HG03558 (cell line): Measurements from ENCODE around the gene RSPO3.
"Not testable (repeated sequence)": the region's sequence is repeated elsewhere in the genome, so short reads cannot be mapped to it uniquely, and the experiment has no call there.

Experiments
- ATAC-seq: cut with Tn5 transposase; IDR thresholded peaks from one replicate; pipeline ENCODE4 v1.9.1; 2021; ENCODE audit warnings: moderate number of reproducible peaks; ENCODE audit not compliant: unreplicated experiment; ENCODE audit errors: extremely low read depth

The RSPO3 gene

GRCh38 chr6:127199470-127199869, 81.0 kb downstream of the RSPO3 start:
- no peak for ATAC-seq

- no peak for ATAC-seq
These were observed 81.6 kb downstream of the RSPO3 start for GRCh38 chr6:127200114-127200513.

GRCh38 chr6:127201321-127201720, 82.8 kb downstream of the RSPO3 start:
- ATAC-seq = no peak

- no peak for ATAC-seq
These were observed 84.2 kb downstream of the RSPO3 start for GRCh38 chr6:127202676-127203075.

- ATAC-seq = no peak
These were observed 85.8 kb downstream of the RSPO3 start for GRCh38 chr6:127204281-127204680.

- ATAC-seq = no peak
These were observed 86.6 kb downstream of the RSPO3 start for GRCh38 chr6:127205036-127205435.

- ATAC-seq = no peak
These were observed 88.1 kb downstream of the RSPO3 start for GRCh38 chr6:127206531-127207095.

GRCh38 chr6:127207591-127208120, 89.2 kb downstream of the RSPO3 start:
- no peak for ATAC-seq

- ATAC-seq = no peak
These were observed 92.3 kb downstream of the RSPO3 start for GRCh38 chr6:127210725-127211124.

- ATAC-seq = no peak
These were observed 93.9 kb downstream of the RSPO3 start for GRCh38 chr6:127212376-127212775.

GRCh38 chr6:127214032-127214431, 95.6 kb downstream of the RSPO3 start:
- ATAC-seq = not testable (repeated sequence)

GRCh38 chr6:127214531-127214930, 96.1 kb downstream of the RSPO3 start:
- not testable (repeated sequence) for ATAC-seq

- ATAC-seq = no peak
These were observed 97.5 kb downstream of the RSPO3 start for GRCh38 chr6:127215931-127216330.

GRCh38 chr6:127216810-127217789, 98.6 kb downstream of the RSPO3 start:
- ATAC-seq = no peak

GRCh38 chr6:127219869-127220268, 101.4 kb downstream of the RSPO3 start:
- no peak for ATAC-seq

- ATAC-seq = no peak
These were observed 102.7 kb downstream of the RSPO3 start for GRCh38 chr6:127221201-127221600.

- no peak for ATAC-seq
These were observed 103.9 kb downstream of the RSPO3 start for GRCh38 chr6:127222418-127222817.

GRCh38 chr6:127225497-127225896, 107.0 kb downstream of the RSPO3 start:
- ATAC-seq = no peak

GRCh38 chr6:127233819-127234218, 115.3 kb downstream of the RSPO3 start:
- not testable (repeated sequence) for ATAC-seq

- ATAC-seq = no peak
These were observed 125.0 kb downstream of the RSPO3 start for GRCh38 chr6:127243501-127243900.
